Prostate gland (tissue), 2 donors: ENCODE results near the gene MTA1. TPM values are rescaled to one million over a fixed set of nuclear protein-coding genes. Genes with fewer than 3 reads are reported as not detected.

ENCODE experiments used
- DNase-seq: peaks from one replicate; pipeline ENCODE4 v3.0.0-alpha.2; 2019; ENCODE audit warnings: low spot score
- H3K27ac ChIP-seq, 2 donors: fragments of 200-600 bp; sonication (generic); 2 replicates each; pipeline ENCODE4 v1.5.1; 2017 to 2019
- H3K27me3 ChIP-seq: fragments of 200-600 bp; sonication (generic); replicated peaks from 2 replicates; pipeline ENCODE4 v1.5.1; 2019; ENCODE audit not compliant: insufficient read depth
- H3K36me3 ChIP-seq, 2 donors: fragments of 200-600 bp; sonication (generic); 1 replicate in 1 of 2; 2 replicates in 1 of 2; pipeline versions ENCODE4 v1.5.1 to v1.8.1; 2017 to 2019
- H3K4me1 ChIP-seq: fragments of 200-600 bp; sonication (generic); replicated peaks from 2 replicates; pipeline ENCODE4 v1.5.1; 2019
- H3K4me3 ChIP-seq, 2 donors: fragments of 200-600 bp; sonication (generic); 2 replicates each; pipeline ENCODE4 v1.5.1; 2017 to 2019
- H3K9me3 ChIP-seq: fragments of 200-600 bp; sonication (generic); 2 replicates; pipeline ENCODE4 v1.5.1; 2017
- POLR2A ChIP-seq: fragments of 450-650 bp; IDR thresholded peaks from one replicate; pipeline ENCODE4 v1.6.1; 2016; ENCODE audit warnings: antibody characterized with exemption, mild to moderate bottlenecking
- POLR2AphosphoS5 ChIP-seq: sonication (generic); formaldehyde crosslinking; IDR thresholded peaks from one replicate; pipeline ENCODE4 v1.6.1; 2017; ENCODE audit warnings: antibody characterized with exemption
- WGBS: methylation state at CpG from one replicate; pipeline ENCODE4 v1.1.5; 2018; 5-methylcytosine and 5-hydroxymethylcytosine counted together
- intact Hi-C: fragments of 100-400 bp; cut with DNase I; formaldehyde crosslinking; loops from one replicate; pipeline ENCODE4 v1.14.2; 2022
- total RNA-seq, 2 donors: library from RNA; depleted of rRNA; stranded (reverse); fragments of >200 nt; gene quantifications; one replicate each; pipeline ENCODE4 v1.1.0, GENCODE V29; 2016
- TF ChIP-seq, protein P1 (sequence below), 4 experiments: fragments of 200-600 bp in 2 of 4; fragments of 450-650 bp in 2 of 4; sonication (generic) in 2 of 4; IDR thresholded peaks; 1 replicate in 3 of 4; 2 replicates in 1 of 4; pipeline ENCODE4 v1.5.1; 2016 to 2019; ENCODE audit warnings: antibody characterized with exemption in 4 of 4, mild to moderate bottlenecking in 2 of 4, moderate library complexity in 2 of 4

The MTA1 gene
- total RNA-seq, 2 donors from 2014 or later = 58.9 to 155 TPM

DNA sequence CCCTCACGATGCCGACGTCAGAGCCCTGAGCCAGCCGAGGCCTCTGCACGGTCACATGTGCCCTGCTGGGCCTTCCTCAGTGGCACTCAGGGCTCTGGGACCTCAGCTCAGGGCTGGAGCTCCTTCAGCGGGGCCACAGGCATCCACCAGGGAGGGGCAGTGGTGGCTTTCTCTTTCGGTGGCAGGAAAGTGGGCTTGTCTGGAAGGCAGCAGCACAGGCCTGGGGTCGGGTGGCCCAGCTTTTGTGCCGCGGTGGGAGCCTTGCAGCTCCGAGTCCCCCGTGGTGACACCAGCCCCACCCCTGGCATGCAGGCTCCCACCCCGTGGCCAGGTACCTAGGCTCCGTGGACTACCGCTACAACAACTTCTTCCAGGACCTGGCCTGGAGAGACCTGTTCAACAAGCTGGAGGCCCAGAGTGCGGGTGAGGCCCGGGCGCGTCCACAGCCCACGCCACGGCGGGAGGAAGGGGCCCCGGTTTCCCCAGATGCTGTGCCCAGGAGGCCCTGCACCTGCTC is 35.5 kb upstream of the MTA1 start:
- no peak overlapping the region for H3K4me3 ChIP-seq
- TF ChIP-seq POLR2AphosphoS5 (no peak), POLR2A (no peak)
- TF ChIP-seq, protein P1, sequence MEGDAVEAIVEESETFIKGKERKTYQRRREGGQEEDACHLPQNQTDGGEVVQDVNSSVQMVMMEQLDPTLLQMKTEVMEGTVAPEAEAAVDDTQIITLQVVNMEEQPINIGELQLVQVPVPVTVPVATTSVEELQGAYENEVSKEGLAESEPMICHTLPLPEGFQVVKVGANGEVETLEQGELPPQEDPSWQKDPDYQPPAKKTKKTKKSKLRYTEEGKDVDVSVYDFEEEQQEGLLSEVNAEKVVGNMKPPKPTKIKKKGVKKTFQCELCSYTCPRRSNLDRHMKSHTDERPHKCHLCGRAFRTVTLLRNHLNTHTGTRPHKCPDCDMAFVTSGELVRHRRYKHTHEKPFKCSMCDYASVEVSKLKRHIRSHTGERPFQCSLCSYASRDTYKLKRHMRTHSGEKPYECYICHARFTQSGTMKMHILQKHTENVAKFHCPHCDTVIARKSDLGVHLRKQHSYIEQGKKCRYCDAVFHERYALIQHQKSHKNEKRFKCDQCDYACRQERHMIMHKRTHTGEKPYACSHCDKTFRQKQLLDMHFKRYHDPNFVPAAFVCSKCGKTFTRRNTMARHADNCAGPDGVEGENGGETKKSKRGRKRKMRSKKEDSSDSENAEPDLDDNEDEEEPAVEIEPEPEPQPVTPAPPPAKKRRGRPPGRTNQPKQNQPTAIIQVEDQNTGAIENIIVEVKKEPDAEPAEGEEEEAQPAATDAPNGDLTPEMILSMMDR (IDR thresholded peaks at IDR 0.05) = no peak
- H3K9me3 ChIP-seq = no peaks in the 10 kb centered on the region
- H3K36me3 ChIP-seq = no peaks in the 10 kb centered on the region
- intact Hi-C loops = no loop called here
- H3K27me3 ChIP-seq = no peaks in the 10 kb centered on the region
- 84% methylated on average over 23 of the region's 23 CpGs for WGBS
- no peak overlapping the region for H3K27ac ChIP-seq
- H3K4me1 ChIP-seq = no peaks in the 10 kb centered on the region
- no peak for DNase-seq

DNA sequence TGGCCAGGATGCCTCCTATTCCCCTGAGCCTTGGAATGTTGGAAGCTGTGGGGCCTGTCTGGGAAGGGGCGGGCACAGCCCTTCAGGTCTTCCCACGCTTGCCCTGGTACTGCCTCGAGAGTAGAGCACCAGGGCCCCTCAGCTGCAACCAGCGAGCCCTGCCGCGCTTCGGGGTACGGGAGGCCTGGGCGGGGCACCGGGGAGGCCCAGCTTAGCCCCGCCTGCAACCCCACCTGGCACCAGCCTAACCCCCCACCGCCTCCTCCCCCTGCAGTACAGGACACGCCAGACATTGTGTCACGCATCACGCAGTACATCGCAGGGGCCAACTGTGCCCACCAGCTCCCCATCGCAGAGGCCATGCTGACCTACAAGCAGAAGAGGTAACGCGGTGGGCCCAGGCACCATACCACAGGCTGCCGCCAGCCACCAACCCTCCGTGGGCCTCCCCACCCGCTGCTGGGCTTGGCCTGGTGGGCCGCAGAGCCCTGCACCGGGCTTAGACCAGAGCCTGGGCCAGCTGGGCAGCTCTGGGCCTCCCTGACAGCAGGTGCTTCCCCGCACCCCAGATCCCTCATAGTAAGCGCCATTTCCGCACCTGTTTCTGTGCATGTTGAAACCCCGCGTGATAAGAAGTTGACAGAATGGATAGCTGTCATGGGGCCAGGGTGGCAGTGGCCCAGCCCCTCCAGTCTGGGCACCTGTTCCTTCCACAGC is 34.9 kb upstream of the MTA1 start:
- H3K36me3 ChIP-seq = no peaks in the 10 kb centered on the region
- intact Hi-C loops = no loop called here
- no peak overlapping the region for H3K27ac ChIP-seq
- H3K9me3 ChIP-seq = no peaks in the 10 kb centered on the region
- WGBS = 94% methylated on average over 24 of the region's 29 CpGs
- no peak for DNase-seq
- no peaks in the 10 kb centered on the region for H3K4me1 ChIP-seq
- H3K4me3 ChIP-seq = no peak overlapping the region
- TF ChIP-seq, protein P1 (IDR thresholded peaks at IDR 0.05) = no peak
- H3K27me3 ChIP-seq = no peaks in the 10 kb centered on the region

DNA sequence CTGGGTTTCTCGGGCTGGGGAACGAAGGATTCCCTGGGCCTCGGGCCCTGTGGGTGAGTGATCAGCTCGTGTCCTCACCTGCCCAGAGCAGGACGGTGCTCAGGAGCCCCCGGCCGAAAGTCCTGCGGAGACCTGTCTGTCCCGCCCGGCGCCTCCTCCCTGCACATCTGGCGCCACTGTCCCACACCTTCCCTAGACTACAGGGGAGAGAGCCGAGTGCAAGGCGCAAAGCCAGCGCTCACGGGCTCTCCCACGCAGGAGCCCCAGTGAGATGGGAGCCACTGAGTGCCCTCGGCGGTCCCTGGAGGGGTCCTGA is 34.3 kb upstream of the MTA1 start:
- WGBS = 84% methylated on average over 19 of the region's 19 CpGs
- H3K36me3 ChIP-seq = no peaks in the 10 kb centered on the region
- H3K9me3 ChIP-seq = no peaks in the 10 kb centered on the region
- no peak overlapping the region for H3K27ac ChIP-seq
- H3K4me3 ChIP-seq = no peak overlapping the region
- intact Hi-C loops = no loop called here
- no peak for DNase-seq
- no peaks in the 10 kb centered on the region for H3K4me1 ChIP-seq
- no peaks in the 10 kb centered on the region for H3K27me3 ChIP-seq
- TF ChIP-seq POLR2A (no peak), POLR2AphosphoS5 (no peak)
- TF ChIP-seq, protein P1 (IDR thresholded peaks at IDR 0.05) = no peak

DNA sequence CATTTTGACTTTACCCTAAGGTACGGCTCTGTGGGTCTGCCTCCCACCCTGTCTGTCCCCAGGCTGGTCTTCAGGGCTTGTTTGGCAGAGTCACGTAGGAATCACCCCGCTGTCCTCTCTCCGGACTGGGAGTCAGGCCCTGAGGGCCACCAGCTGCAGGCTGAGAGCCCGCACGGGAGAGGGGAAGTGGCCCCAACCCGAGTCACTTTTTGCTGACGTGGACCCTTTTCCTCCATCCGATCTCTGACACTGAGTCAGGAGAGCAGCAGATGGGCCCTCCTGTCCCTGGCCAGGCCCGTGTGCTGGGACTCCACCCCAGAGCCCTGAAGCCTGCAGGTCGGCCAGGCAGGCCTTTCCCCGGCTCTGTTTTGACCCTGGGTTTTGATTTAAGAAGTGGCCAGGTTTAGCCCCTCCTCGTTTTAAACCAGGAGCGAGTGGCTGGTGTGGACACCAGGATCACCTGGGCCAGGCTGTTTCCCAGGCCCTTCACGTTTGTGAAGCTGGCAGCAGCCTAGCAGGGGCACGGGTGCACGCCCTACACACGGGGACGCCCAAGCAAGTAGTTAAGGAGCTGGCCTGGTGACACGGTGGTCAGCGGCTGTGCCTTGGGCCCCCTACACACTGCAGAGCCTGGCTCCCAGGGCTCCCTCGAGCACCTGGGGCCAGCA is 33.8 kb upstream of the MTA1 start:
- no peaks in the 10 kb centered on the region for H3K9me3 ChIP-seq
- no peak overlapping the region for H3K27ac ChIP-seq
- 87% methylated on average over 22 of the region's 22 CpGs for WGBS
- H3K36me3 ChIP-seq = no peaks in the 10 kb centered on the region
- H3K4me3 ChIP-seq = no peak overlapping the region
- DNase-seq = no peak
- intact Hi-C loops = no loop called here
- no peak for TF ChIP-seq POLR2AphosphoS5
- TF ChIP-seq, protein P1 (IDR thresholded peaks at IDR 0.05) = no peak
- no peak for TF ChIP-seq POLR2A
- H3K4me1 ChIP-seq = no peaks in the 10 kb centered on the region
- H3K27me3 ChIP-seq = no peaks in the 10 kb centered on the region
